OCI-LY3 (cell line): ENCODE measurements around the gene ATRN.

ENCODE experiments used
- EZH2phosphoT487 ChIP-seq: fragments of 200-600 bp; shearing (Covaris generic); IDR thresholded peaks from 2 replicates; pipeline ENCODE4 v1.6.1; 2018; ENCODE audit warnings: antibody characterized with exemption, mixed run types, low read depth
- TF ChIP-seq, protein P1 (sequence below): fragments of 200-600, 300-600 bp; sonication (generic); IDR thresholded peaks from 2 replicates; pipeline ENCODE4 v1.5.1; 2014; ENCODE audit warnings: antibody characterized with exemption, low read length, low read depth

- TF ChIP-seq, protein P1, sequence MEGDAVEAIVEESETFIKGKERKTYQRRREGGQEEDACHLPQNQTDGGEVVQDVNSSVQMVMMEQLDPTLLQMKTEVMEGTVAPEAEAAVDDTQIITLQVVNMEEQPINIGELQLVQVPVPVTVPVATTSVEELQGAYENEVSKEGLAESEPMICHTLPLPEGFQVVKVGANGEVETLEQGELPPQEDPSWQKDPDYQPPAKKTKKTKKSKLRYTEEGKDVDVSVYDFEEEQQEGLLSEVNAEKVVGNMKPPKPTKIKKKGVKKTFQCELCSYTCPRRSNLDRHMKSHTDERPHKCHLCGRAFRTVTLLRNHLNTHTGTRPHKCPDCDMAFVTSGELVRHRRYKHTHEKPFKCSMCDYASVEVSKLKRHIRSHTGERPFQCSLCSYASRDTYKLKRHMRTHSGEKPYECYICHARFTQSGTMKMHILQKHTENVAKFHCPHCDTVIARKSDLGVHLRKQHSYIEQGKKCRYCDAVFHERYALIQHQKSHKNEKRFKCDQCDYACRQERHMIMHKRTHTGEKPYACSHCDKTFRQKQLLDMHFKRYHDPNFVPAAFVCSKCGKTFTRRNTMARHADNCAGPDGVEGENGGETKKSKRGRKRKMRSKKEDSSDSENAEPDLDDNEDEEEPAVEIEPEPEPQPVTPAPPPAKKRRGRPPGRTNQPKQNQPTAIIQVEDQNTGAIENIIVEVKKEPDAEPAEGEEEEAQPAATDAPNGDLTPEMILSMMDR, result no peak
- no peak for TF ChIP-seq EZH2phosphoT487
These were observed 183.7 kb downstream of the ATRN start for GRCh38 chr20:3654326-3655130.
